Measurements from ENCODE around the gene UBR2. TPM values are rescaled to one million over a fixed set of nuclear protein-coding genes. Genes with fewer than 3 reads are reported as not detected.
A peak's percentile ranks its signal among the peaks of the same experiment; 100 is the strongest.

Gene UBR2
- total RNA-seq = 22.5 and 22.9 TPM in 2 replicates

- DNase-seq (ENCODE audit: low read depth in 2 of 2) = peak; percentile 98 to 100
These were observed at the start of gene UBR2 for GRCh38 chr6:42563697-42564505. Gene UBR2 (plus strand): TSS chr6:42564029. CDS start chr6:42564320, 291 bp downstream.

- no peak for DNase-seq (ENCODE audit: low read depth in 2 of 2)
These were observed 49.1 kb upstream of the UBR2 start for GRCh38 chr6:42514745-42515144.

- no peak for DNase-seq (ENCODE audit: low read depth in 2 of 2)
These were observed 44.0 kb upstream of the UBR2 start for GRCh38 chr6:42519779-42520178.

GRCh38 chr6:42520786-42521607, 42.8 kb upstream of the UBR2 start:
- no peak for DNase-seq (ENCODE audit: low read depth in 2 of 2)

GRCh38 chr6:42522036-42522435, 41.8 kb upstream of the UBR2 start:
- no peak for DNase-seq (ENCODE audit: low read depth in 2 of 2)

- DNase-seq (ENCODE audit: low read depth in 2 of 2) = no peak
These were observed 40.7 kb upstream of the UBR2 start for GRCh38 chr6:42522942-42523814.

GRCh38 chr6:42525206-42525605, 38.6 kb upstream of the UBR2 start:
- DNase-seq (ENCODE audit: low read depth in 2 of 2) = no peak

GRCh38 chr6:42526616-42527015, 37.2 kb upstream of the UBR2 start:
- no peak for DNase-seq (ENCODE audit: low read depth in 2 of 2)

GRCh38 chr6:42527204-42527603, 36.6 kb upstream of the UBR2 start:
- no peak for DNase-seq (ENCODE audit: low read depth in 2 of 2)

- no peak for DNase-seq (ENCODE audit: low read depth in 2 of 2)
These were observed 33.5 kb upstream of the UBR2 start for GRCh38 chr6:42530296-42530695.

GRCh38 chr6:42530751-42531150, 33.1 kb upstream of the UBR2 start:
- DNase-seq (ENCODE audit: low read depth in 2 of 2) = no peak

- DNase-seq (ENCODE audit: low read depth in 2 of 2) = peak; percentile 15 to 70
These were observed 31.7 kb upstream of the UBR2 start for GRCh38 chr6:42532038-42532669.

- DNase-seq (ENCODE audit: low read depth in 2 of 2) = no peak
These were observed 30.0 kb upstream of the UBR2 start for GRCh38 chr6:42533794-42534193.

- DNase-seq (ENCODE audit: low read depth in 2 of 2) = no peak
These were observed 26.3 kb upstream of the UBR2 start for GRCh38 chr6:42537536-42537935.

GRCh38 chr6:42539135-42539534, 24.7 kb upstream of the UBR2 start:
- no peak for DNase-seq (ENCODE audit: low read depth in 2 of 2)

- DNase-seq (ENCODE audit: low read depth in 2 of 2) = no peak
These were observed 18.5 kb upstream of the UBR2 start for GRCh38 chr6:42545226-42545773.

GRCh38 chr6:42547407-42548329, 16.2 kb upstream of the UBR2 start:
- peak in 1 of 2 donors; percentile 69 for DNase-seq (ENCODE audit: low read depth in 2 of 2)

- DNase-seq (ENCODE audit: low read depth in 2 of 2) = no peak
These were observed 13.6 kb upstream of the UBR2 start for GRCh38 chr6:42550277-42550676.

GRCh38 chr6:42551217-42551616, 12.6 kb upstream of the UBR2 start:
- DNase-seq (ENCODE audit: low read depth in 2 of 2) = no peak

GRCh38 chr6:42552380-42552779, 11.4 kb upstream of the UBR2 start:
- no peak for DNase-seq (ENCODE audit: low read depth in 2 of 2)

Measured in dermis microvascular lymphatic vessel endothelial cell (primary cell).